NCI-H748 (cell line): Measurements from ENCODE around the gene SH3PXD2B.

Experiments
- DNase-seq: peaks from one replicate; lab custom pipeline; 2025; ENCODE audit not compliant: unreplicated experiment; lab: John Stamatoyannopoulos, UW

Gene SH3PXD2B

DNA sequence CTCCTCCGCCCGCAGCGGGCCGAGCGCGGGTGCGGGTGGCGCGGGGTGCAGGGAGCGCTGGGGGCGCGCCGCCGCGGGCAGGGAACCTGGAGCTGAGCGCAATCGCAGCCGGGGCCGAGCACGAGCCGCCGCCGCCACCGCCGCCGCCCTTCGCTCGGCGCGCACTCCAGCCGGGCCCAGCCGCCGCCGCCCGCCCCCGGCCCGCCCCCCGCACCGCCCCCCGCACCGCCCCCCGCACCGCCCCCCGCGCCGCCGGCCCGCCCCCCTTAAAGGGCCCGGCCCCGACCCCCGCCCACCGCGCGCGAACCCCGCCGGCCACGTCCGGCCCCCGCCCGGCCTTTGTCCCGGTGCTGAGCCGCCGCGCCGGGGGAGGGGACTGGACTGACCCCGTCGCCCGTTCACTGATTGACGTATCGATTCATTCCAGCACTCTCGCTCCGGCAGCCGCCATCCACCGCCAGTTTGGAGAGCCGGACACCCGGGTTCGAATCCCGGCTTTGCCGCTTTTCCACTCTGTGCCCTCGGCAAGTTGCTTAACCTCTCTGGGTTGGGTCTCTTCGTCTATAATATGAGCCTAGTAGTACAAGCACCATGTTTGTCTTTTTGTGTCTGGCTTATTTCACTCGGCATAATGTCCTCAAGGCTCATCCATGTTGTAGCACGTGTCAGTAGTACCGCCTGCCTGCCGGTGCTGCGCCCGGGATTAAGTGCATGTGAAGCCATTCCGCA is at the start of gene SH3PXD2B:
Gene SH3PXD2B, minus strand, starts transcription at position 168 of the 729 bp plus-strand sequence. CDS start 173 bp downstream, outside the sequence.
- peak; percentile 75 for DNase-seq

DNA sequence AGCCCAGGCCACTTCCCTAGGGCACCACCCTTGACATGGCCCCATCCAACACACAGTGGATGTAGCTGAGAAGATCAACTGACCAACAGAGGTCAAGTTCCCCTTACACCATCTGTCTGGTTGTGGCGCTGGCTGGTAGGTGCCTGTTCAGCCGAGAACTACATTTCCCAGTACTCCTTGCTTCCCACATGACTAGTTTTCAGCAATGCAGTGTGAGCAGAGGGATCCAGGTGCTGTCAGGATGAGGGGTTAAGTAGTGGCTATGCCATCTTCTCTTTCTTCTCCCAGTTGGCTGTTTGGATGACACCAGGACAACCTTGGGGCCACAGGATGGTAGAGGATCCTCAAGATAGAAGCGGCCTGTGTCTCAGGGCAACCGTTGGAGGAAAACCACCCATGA is 48.6 kb upstream of the SH3PXD2B start:
- peak; percentile 18 for DNase-seq

DNA sequence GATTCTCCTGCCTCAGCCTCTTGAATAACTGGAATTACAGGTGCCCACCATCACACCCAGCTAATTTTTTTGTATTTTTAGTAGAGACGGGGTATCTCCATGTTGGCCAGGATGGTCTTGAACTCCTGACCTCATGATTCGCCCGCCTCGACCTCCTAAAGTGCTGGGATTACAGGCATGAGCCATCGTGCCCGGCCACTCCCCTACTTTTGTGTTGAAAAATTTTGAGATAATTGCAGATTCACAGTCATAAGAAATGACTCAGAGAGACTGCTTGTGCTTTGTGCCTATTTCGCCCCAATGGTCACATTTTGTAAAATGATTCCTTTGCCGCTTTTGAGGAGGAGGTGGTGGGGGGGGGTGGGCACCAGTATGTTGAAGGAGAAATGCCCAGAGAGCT is 48.1 kb upstream of the SH3PXD2B start:
- DNase-seq = no peak

DNA sequence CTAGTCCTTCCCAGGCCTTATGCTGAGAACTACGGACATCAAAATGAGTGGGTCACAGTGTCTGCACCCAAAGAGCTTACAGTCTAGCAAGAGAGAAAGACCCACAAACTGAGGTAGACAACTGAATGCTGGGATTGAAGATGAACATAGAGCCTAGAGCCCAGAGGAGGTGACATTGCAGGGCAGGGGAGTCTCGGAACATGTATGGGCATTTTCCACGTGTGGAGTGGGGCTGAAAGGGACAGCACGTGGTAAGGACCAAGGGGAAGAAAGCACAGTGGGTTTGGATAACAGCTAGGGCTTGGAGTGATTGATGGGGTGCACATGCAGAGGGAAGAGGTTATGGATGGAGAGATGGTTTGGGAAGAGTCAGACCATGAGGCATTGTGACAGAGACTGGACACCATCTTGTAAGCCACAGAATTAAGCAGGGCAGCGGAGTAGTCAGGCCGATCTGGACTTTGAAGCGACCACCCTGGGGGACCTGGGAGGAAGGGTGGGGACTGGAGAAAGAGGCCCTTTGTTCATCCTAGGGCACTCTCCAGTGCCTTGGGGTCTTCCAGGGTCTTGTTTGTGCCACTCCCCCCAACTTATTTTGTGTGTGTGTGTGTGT is 47.5 kb upstream of the SH3PXD2B start:
- DNase-seq = no peak

DNA sequence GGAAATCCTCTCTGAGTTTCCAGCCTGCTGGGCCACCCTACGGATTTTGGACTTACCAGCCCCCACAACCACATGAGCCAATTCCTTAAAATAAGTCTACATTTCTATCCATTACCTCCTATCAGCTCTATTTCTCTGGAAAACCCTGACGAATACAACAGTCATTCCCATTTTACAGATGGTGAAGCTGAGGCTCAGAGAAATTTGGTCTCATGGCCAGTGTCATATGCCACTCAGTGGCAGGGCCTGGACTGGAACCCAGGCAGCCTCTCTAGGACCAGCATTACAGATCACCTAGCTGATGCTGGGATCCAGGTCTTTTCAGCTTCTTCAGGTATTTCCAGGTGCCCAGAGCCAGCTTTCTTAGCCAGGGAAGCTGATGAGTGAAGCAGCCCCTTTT is 45.0 kb upstream of the SH3PXD2B start:
- DNase-seq = no peak

DNA sequence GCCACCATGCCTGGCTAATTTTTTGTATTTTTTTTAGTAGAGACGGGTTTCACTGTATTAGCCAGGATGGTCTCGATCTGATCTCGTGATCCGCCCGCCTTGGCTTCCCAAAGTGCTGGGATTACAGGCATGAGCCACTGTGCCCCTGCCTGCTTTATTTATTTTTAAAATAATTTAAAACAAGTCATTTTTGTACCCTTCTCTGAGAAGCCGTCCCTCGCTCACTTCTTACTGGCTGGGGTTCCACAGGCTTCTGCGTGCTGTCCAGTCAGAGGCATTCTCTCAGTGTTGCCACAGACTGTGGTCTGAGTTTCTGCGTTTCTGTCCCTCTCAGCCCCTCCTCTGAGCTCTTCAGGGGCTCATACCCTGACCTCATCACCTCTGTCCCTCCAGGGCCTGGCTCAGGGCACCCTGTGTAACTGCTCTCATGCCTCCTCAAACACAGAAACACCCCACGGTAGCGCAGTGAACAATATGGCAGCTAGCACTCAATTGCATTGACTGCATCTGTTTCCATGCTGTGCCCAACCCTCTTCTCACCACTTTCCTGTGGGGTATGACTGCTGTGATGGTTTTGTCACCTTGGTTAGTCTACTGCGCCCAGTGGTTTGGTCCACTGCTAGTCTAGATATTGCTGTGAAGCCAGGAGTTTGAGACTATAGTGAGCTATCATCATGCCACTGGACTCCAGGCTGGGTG is 44.3 kb upstream of the SH3PXD2B start:
- DNase-seq = no peak

DNA sequence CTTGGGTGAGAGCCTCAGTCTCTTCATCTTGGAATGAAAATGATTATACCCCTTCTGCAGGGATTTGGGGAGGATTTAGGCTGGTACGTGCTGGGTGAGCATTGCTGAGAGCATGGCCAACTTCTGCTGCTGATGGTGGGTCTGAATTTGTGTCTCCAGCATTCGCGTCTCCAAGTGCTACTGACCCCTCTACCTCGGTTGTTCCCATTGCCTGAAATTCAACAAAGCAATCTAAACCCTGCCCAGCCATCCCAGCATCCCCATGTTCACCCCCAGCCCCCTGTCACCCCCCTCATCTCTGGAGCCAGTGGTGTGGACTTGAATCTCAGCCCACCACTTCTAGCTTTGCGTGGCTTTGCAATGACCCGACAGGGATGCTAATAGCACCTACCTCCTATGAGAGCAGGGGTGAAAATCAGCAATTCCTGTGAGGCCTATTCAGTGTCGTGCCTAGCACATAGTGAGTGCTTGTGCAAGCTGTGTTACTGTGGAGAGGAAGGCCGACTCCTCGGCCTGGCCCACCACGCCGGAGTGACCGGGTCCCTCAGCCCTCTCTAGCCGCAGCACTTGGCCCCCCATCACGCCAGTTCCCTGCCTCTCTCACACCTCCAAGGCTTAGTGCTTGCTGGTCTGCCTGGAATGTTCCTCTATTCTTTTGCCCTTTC is 43.4 kb upstream of the SH3PXD2B start:
- DNase-seq = no peak

DNA sequence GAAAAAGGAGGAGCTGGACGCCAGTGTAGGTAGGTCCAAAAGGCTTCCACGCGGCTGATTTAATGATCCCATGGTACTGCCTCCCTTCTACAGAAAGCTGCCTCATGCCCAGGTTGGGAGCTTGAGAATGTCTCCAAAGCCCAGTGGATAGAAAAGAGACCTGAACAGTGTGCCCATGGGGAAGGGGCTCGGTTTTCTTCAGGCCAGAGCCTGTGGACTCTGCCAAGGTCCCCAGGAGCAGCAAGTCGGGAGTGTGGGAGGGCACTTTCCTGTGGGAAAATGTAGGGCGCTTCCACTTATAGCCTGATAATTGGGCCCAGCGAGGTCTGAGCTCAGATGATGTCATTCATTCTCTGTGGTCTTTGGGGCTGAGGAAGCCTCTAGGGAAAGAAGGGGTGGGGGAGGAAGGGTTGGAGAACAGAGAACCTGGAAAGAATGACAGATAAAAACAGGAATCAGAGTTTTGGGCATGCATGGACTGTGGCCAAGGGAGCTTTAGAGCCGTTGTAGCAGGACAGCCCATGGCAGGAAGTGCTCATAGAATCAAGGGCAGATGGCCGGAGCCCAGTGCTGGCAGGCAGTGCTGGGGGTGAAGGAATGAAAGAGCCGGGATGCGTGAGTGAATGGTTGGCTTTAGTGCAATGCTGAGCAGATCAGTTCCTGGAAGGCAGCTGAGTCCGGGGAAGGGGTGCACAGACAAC is 42.5 kb upstream of the SH3PXD2B start:
- DNase-seq = no peak

DNA sequence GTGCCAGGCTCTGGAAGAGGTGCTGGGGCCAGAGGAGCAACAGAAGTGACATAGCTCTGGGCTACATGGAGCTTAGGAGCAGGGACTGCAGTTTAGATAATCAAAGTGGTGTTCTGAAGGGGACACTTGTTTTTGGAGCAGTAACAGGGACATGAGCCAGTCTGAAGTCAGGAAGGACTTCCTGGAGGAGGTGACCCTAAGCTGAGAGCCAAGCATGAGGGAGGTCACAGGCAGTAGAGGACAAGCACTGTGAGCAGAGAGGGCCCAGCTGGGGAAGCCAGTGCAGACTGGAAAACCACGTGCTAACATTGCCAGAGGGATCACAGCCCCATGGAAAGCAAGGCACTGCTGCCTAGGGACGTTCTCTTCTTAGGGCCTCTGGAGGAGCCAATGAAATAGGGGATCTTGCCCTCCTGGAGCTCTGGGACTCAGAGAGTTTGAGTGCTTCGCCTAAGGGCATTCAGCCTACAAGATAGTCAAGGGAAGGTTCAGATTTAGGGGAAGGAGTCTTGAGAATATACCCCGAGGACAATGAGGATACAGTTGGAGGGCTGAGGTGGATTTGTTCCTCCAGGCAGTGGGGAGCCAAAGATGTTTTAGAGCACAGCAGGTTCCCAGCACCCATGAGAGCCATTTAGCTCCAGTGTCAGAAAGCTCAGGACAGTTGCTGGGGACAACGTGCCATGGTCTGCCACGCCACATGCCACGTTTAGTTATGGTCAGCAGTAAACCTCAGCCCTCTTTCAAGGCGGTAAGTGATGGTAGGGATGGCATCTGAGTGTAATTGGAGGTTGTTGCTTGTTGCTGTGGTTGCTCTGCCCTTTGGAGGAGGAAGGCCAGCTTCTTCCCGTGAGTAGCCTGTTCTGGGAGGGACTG is 40.5 kb upstream of the SH3PXD2B start:
- no peak for DNase-seq

DNA sequence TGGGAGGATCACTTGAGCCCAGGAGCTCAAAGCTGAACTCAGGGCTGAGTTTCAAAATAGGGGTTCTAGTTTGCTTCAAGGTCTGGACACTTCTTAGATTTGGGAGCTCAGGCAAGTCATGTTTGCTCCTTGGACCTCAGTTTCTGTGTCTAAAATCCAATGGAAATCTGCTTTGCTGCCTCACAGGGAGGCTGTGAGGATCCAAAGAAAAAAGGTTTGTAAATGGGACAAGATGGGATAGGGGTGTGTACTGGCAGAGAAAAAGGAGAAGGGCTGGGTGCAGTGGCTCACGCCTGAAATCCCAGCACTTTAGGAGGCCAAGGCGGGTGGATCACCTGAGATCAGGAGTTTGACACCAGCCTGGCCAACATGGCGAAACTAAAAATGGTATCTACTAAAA is 39.6 kb upstream of the SH3PXD2B start:
- no peak for DNase-seq

DNA sequence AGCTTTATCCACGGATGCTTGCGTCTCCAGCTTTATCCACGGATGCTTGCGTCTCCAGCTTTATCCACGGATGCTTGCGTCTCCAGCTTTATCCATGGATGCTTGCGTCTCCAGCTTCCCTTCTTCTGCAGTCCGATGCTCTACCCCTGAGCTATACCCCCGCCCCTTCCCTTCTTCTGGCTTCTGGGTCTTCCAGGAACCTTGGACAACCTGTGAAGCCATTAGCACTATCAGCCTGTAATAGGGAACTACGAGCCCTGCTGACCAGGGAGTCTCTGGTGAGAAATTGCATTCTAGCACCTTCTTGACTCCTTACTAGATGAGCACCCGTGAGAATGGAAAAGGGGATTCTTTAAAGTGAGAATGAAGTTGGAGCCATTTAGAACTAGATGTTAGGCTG is 39.1 kb upstream of the SH3PXD2B start:
- no peak for DNase-seq

DNA sequence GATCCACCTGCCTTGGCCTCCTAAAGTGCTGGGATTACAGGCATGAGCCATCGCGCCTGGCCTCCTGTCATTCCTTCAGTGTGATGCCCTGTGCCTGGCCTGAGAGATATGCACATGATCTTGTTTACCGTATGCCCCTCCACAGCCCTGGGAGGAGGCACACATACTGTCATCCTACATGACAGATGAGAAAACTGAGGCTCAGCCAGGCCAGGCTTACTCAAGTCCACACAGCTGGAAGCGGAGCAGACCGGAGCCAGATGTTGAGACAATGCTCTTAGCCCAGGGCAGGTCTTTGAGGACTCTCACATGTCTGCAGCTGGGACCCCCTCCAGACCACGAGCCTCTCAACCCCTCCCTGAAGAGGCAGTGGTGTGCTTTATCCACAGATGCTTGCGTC is 38.7 kb upstream of the SH3PXD2B start:
- DNase-seq = no peak

DNA sequence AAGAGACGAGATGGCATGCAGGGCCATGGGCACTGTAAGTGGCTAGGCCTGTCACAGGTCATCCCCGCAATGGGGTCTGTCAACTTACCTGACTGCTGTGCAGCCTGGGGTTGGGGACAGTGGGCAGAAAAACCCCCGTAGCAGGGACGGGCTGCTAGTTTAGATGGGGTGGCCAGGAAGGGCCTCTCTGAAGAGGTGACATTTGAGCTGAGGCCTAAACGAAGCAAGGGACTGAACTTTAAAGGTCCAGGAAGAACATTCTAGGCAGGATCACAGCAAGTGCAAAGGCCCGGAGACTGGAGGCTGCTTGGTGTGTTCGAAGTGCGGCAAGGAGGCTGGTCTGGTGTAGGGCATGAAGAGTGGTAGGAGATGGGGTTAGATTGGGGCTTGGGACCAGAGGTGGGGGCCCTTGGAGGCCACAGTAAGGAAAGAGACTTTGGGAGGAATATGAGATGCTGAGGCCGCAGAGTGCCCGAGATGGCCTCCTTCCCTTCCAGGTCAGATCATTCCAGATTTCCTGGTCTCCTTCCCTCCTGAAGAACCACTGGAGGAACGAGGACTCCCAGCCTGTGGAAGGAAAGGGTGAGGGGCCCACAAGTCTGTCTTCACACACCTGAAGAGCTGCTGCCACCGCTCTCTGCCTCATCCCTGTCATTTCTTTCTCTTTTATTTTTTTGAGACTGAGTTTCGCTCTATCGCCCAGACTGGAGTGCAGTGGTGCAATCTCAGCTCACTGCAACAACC is 37.9 kb upstream of the SH3PXD2B start:
- DNase-seq = no peak

DNA sequence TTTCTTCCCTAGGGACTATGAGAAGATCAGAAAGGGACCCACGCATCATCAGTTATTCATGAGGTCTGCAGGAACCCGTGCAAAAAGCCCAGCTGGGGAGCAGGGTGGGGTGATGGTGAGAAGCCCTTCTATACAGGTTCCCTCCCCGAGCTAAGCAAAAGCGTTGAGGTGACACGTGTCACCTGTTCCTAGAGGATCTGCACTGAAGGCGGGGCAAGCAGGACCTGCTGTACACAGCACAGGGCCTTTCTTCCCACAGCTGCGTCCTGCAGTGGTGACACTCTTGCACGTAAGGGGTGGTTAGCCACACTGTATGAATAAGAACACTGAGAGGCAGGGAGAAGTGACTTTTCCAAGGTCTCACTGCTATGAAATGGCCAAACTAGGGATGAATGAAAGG is 37.2 kb upstream of the SH3PXD2B start:
- DNase-seq = peak; percentile 9

DNA sequence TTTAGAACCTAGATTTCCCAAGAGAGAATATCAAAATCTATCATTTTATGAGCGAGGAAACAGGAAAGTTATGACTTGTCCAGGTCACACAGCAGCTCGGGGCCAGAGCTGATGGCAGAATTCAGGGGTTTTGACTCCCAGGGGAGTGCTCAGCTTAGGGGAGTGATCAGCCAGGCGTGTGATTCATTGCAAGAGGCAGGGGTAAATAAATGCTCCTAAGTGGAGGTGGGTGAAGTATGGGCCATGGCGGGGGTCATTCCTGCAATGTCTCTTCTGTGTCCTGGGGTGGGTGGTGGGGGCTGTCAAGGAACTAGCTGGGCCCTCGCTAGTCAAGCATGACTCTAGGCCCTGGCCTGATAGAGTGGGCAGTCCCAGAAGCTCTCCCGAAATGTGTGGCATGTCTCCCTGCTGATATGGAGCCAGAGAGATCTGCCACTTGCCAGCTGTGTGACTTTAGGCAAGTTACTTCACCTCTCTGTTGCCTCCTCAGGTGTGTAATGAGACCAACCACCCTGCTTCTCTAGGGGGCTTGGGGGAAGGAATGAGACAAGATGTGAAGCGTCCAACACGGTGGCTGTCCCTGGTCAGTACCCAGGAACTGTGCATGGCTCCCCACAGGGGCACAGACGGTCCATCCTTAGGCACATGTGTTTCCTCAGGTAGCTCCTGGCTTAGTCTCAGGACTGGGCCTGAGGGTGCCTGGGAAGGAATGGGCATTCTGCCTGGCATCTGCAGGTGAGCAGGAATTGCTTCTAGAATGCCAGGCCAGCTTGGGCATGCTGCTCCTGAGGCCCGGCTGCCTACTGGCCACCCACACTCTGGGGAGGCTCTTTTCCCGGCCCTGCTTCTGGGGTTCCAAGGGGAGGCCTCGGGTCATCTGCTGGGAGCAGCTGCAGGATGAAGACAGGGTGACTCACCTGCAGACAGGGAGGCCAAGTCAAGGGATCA is 36.5 kb upstream of the SH3PXD2B start:
- no peak for DNase-seq

DNA sequence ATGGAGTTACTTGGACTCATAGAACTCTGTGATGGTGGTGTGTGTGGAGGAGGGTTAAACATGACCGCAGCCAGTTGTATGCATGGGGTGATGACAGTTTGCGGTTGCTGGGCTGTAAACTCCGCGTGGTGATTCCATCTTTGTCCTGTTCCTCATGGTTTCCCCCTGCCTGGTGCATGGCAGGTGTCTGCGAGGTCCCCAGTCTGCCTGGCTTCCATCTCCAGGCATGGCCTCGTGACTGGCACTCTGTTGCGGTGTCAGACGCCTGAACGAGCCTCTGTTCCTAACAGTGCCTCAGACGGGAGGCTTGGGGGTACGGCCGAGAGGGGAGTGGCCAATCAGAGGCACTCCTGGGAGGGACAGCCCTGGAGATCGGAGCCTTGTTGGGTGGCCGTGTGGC is 33.9 kb upstream of the SH3PXD2B start:
- no peak for DNase-seq

DNA sequence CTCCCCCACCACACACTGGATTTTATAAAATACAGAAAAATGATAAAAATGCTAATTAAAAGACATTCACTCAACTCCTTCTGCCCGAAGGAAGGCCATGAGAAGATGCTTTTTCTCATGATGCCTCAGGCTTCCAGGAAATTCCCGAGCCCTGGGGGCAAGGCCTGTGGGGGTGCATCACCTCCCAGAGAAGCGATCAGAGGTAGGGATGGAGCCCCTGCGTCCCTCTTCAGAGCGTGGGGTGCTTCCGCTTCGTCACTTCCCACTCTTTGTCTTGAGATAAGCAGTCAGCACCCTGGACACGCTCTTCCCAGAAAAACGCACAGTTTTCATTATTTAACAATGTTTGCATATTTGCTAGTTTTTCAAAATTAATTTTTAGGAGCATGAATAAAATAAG is 33.3 kb upstream of the SH3PXD2B start:
- no peak for DNase-seq

DNA sequence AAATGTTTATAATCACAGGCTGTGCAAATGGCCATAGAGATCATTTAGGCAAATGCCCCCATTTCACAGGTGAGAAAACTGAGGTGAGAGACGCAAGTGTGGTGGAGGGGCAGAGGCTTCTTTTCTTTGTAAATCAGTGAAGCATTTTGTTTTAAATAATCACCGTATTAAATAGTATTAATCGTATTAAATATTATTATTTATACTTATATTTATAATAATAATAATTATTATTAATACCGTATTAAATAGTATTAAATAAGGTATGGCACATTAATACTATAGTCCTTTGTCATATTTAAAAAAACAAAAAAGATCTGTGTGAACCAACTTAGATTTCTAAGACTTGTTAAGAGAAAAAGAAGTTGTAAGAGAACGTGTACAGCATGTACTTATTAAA is 32.6 kb upstream of the SH3PXD2B start:
- no peak for DNase-seq
